Activated CD4-positive, alpha-beta T cell treated with anti-CD3 and anti-CD28 coated beads, Interleukin-2, amount 10 ng/mL, durations not matched to agents 7 days and 5 days (primary cell): ENCODE results near the gene HS6ST3. TPM values are rescaled to one million over a fixed set of nuclear protein-coding genes. Genes with fewer than 3 reads are reported as not detected.

Experiments used
- CTCF ChIA-PET: fragments of 350-600 bp; sonication (Branson Sonifier 250); formaldehyde crosslinking; loops from one replicate; lab custom pipeline; 2021; ENCODE audit warnings: antibody characterized with exemption; lab: Charles Lee
- POLR2A ChIA-PET: fragments of 350-600 bp; sonication (Branson Sonifier 250); formaldehyde crosslinking; loops from one replicate; lab custom pipeline; 2021; ENCODE audit warnings: antibody characterized with exemption; lab: Charles Lee
- DNase-seq: peaks from one replicate; pipeline ENCODE4 v3.0.0-alpha.2; 2020
- H3K27ac Mint-ChIP-seq: one replicate; pipeline ENCODE4 v1.8.0; 2021; ENCODE audit warnings: mild to moderate bottlenecking, moderate library complexity, mixed read lengths
- H3K27me3 Mint-ChIP-seq: one replicate; pipeline ENCODE4 v1.8.0; 2021; ENCODE audit warnings: mixed read lengths
- H3K36me3 Mint-ChIP-seq: one replicate; pipeline ENCODE4 v1.8.0; 2021; ENCODE audit warnings: low read depth, mixed read lengths
- H3K4me1 Mint-ChIP-seq: one replicate; pipeline ENCODE4 v1.8.0; 2021; ENCODE audit warnings: mixed read lengths
- H3K4me3 Mint-ChIP-seq: one replicate; pipeline ENCODE4 v1.8.0; 2021; ENCODE audit warnings: mild to moderate bottlenecking, moderate library complexity, mixed read lengths
- H3K9me3 Mint-ChIP-seq: one replicate; pipeline ENCODE4 v1.8.0; 2021; ENCODE audit warnings: mixed read lengths
- total RNA-seq, 2 experiments: library from RNA; stranded (reverse); gene quantifications; one replicate each; pipeline ENCODE4 v1.2.3, GENCODE V29; 2021

Gene HS6ST3
- total RNA-seq, 2 experiments from 2014 or later = not detected

DNA sequence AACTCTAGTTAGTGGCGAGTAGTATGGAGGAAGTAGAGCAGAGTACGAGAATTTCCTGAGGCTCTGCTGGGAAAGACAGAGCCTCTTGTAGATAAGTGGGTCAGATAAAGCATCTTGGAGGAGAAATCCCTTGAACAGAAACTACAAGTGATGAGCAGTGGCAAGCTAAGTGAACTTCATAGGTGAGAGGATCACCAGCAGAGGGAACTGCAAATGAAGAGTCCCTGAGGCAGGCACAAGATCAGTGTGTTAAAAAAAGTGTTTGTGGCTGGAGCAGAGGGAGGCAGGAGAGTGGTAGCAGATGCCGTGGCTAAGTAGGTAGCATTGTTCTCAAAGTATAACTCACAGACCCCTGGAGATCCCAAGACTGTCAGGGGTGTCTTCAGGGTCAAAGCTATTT lies 437.6 kb downstream of the HS6ST3 start:
- Mint-ChIP-seq H3K4me3 (no peak overlapping the region), H3K4me1 (no peaks in the 10 kb centered on the region), H3K36me3 (no peaks in the 10 kb centered on the region), H3K9me3 (peaks cover 2% of the 10 kb centered on the region), H3K27ac (no peak overlapping the region), H3K27me3 (no peaks in the 10 kb centered on the region)
- CTCF ChIA-PET = no interaction called here
- DNase-seq = no peak
- POLR2A ChIA-PET = no interaction called here

DNA sequence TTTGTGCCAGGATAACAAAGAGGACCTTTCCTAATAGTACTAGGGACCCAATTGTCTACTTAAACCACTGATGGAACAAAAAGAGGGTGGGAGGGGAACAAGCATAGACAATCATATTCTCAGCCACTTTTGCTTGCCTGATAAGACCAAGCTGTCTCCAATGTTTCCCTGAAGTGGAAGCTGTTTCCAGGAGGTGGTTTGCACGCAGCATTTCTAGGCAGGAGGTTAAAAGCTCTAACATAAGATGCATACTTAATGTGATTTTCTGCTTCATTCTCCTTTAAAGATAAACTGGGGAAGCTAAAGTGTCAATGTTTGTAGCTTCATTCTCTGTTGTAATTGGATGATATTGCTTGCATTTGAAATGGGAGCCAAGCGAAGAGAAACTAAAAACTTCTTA lies 442.9 kb downstream of the HS6ST3 start:
- CTCF ChIA-PET = no interaction called here
- POLR2A ChIA-PET = no interaction called here
- no peak for DNase-seq
- peaks cover 3% of the 10 kb centered on the region for H3K9me3 Mint-ChIP-seq
- no peaks in the 10 kb centered on the region for H3K4me1 Mint-ChIP-seq
- H3K27me3 Mint-ChIP-seq = no peaks in the 10 kb centered on the region
- H3K36me3 Mint-ChIP-seq = no peaks in the 10 kb centered on the region
- H3K27ac Mint-ChIP-seq = no peak overlapping the region
- H3K4me3 Mint-ChIP-seq = no peak overlapping the region

DNA sequence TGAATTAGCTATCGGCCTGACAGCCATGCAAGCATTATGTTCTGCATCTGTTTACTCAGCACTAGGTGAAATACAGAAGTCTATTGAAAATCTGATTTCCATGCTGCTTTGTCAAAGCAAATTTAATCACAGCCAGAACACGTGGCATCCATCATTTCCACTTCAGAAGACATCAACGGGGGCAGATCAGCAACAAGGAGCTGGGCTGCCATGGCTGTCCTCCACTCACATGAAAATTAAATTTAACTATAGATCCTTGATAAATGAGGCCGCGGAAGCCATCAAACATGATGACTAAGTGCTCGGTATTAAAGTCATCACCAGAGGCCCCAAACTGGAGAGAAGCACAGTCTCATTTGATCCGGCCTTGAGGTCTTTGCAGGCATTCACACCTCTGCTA lies 443.5 kb downstream of the HS6ST3 start:
- Mint-ChIP-seq H3K4me3 (no peak overlapping the region), H3K27me3 (no peaks in the 10 kb centered on the region), H3K27ac (no peak overlapping the region), H3K4me1 (no peaks in the 10 kb centered on the region), H3K9me3 (peaks cover 3% of the 10 kb centered on the region), H3K36me3 (no peaks in the 10 kb centered on the region)
- DNase-seq = no peak
- CTCF ChIA-PET = no interaction called here
- POLR2A ChIA-PET = no interaction called here

GRCh38 chr13:96539791-96540190 lies 449.9 kb downstream of the HS6ST3 start:
- H3K36me3 Mint-ChIP-seq = no peaks in the 10 kb centered on the region
- no peaks in the 10 kb centered on the region for H3K27me3 Mint-ChIP-seq
- DNase-seq = no peak
- no peaks in the 10 kb centered on the region for H3K4me1 Mint-ChIP-seq
- POLR2A ChIA-PET = no interaction called here
- no peak overlapping the region for H3K4me3 Mint-ChIP-seq
- H3K9me3 Mint-ChIP-seq = peaks cover 3% of the 10 kb centered on the region
- CTCF ChIA-PET = no interaction called here
- H3K27ac Mint-ChIP-seq = no peak overlapping the region

DNA sequence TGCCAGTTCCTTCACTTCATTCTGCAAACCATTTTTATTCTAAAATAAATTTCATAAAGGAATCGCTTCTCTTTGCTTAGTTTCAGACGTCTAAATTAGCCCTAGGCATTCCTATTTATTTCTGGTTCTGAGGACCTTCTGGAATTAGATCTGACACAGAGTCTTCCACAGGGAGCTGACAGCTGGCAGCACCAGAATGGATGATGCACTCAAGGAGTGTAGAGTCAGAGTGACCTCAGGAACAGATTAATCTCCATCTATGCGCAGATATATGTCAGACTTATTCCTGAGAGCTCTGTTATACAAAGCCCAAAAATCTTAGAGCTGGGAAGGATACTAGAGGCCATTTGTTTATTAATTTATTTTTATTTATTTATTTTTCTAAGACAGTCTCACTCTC lies 450.8 kb downstream of the HS6ST3 start:
- Mint-ChIP-seq H3K36me3 (no peaks in the 10 kb centered on the region), H3K4me3 (no peak overlapping the region), H3K27ac (no peak overlapping the region), H3K9me3 (no peaks in the 10 kb centered on the region), H3K27me3 (no peaks in the 10 kb centered on the region), H3K4me1 (no peaks in the 10 kb centered on the region)
- no peak for DNase-seq
- ChIA-PET CTCF (no interaction called here), POLR2A (no interaction called here)

DNA sequence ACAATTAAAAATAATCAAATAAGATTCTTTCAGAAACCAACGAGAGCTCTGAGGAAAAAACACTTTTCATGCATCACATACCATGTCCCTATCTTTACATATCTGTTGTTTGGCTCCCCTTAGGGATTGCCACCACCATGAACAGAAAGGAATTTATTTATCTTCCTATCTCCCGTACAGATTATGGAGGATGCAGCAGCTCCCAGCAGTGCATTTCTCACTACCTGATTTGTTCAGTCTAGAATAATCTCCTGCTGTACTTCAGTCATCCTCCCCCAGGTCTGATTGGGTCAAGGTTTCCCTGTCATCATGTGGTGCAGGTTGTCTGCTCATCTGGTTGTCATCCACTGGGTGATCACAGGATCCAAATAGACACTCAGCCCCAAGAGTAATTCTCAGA lies 453.1 kb downstream of the HS6ST3 start:
- POLR2A ChIA-PET = no interaction called here
- no peaks in the 10 kb centered on the region for H3K27me3 Mint-ChIP-seq
- H3K9me3 Mint-ChIP-seq = no peaks in the 10 kb centered on the region
- no peak overlapping the region for H3K4me3 Mint-ChIP-seq
- no peaks in the 10 kb centered on the region for H3K36me3 Mint-ChIP-seq
- CTCF ChIA-PET = no interaction called here
- no peaks in the 10 kb centered on the region for H3K4me1 Mint-ChIP-seq
- no peak overlapping the region for H3K27ac Mint-ChIP-seq
- DNase-seq = no peak

DNA sequence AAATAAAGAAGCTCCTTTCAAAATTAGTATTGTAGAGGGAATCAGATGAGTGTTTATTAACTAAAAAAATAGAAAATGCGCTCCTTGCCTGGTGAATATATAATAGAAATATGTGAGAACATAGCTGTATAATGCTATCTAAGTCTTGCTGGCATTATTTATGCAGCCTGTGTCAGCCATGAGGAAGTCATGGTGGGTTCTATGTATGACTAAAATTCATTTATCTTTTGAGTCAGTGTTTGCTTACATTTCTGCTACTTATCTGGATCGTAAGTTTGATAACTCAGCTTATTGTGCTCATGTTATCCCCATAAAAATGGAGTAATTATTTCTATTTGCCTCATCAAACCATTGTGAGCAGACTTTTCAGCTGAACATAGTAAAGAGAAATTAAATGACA lies 455.1 kb downstream of the HS6ST3 start:
- no peak overlapping the region for H3K27ac Mint-ChIP-seq
- H3K27me3 Mint-ChIP-seq = no peaks in the 10 kb centered on the region
- H3K4me3 Mint-ChIP-seq = no peak overlapping the region
- ChIA-PET CTCF (no interaction called here), POLR2A (no interaction called here)
- no peaks in the 10 kb centered on the region for H3K36me3 Mint-ChIP-seq
- DNase-seq = no peak
- H3K4me1 Mint-ChIP-seq = no peaks in the 10 kb centered on the region
- no peaks in the 10 kb centered on the region for H3K9me3 Mint-ChIP-seq

- Mint-ChIP-seq H3K9me3 (no peaks in the 10 kb centered on the region), H3K27ac (no peak overlapping the region), H3K27me3 (no peaks in the 10 kb centered on the region), H3K4me1 (no peaks in the 10 kb centered on the region), H3K4me3 (no peak overlapping the region), H3K36me3 (no peaks in the 10 kb centered on the region)
- CTCF ChIA-PET = no interaction called here
- POLR2A ChIA-PET = no interaction called here
- DNase-seq = no peak
Measured at GRCh38 chr13:96546463-96546862, 456.6 kb downstream of the HS6ST3 start.

- Mint-ChIP-seq H3K27ac (no peak overlapping the region), H3K4me3 (no peak overlapping the region), H3K36me3 (no peaks in the 10 kb centered on the region), H3K4me1 (no peaks in the 10 kb centered on the region), H3K9me3 (no peaks in the 10 kb centered on the region), H3K27me3 (no peaks in the 10 kb centered on the region)
- no peak for DNase-seq
- ChIA-PET CTCF (no interaction called here), POLR2A (no interaction called here)
Measured at GRCh38 chr13:96551546-96551945, 461.6 kb downstream of the HS6ST3 start.

DNA sequence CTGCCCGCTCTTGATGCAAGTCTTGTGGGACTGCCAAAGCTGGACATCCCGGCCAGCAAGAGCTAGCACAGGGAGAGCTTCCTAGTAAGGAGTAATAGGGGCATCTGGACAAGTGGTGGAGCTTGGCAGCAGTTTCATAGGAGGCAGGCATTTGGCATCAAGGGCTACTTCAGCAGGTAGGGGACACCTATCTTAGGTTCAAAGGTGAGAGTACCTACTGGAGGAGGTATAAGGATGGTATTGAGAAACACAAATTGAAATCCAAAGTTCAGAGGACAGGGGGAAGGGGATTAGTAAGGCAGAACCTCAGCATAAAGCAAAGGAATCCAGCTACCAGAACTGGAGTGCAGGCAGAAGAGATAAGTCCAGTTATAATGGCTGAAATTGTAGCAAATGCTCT lies 462.7 kb downstream of the HS6ST3 start:
- no peaks in the 10 kb centered on the region for H3K27me3 Mint-ChIP-seq
- DNase-seq = no peak
- ChIA-PET POLR2A (no interaction called here), CTCF (no interaction called here)
- no peak overlapping the region for H3K27ac Mint-ChIP-seq
- H3K9me3 Mint-ChIP-seq = no peaks in the 10 kb centered on the region
- no peak overlapping the region for H3K4me3 Mint-ChIP-seq
- H3K4me1 Mint-ChIP-seq = no peaks in the 10 kb centered on the region
- no peaks in the 10 kb centered on the region for H3K36me3 Mint-ChIP-seq

DNA sequence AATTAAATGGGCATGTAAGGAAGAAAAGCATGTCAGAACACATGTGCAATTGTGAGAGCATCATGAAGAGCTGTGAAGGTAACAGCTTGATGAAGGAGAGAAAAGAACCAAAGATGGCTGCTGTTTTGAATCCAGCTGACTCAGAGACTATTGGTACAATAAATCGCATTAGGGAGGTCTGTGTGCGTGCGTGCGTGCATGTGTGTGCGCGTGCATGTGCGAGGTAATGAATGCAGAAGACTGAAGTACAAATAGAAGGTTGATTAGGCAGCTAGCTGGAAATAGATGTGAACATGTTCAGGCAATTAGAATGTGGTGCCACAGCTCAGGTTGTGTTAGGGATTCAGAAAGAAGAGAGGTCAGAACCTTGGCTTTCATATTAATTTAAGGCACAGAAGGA lies 463.9 kb downstream of the HS6ST3 start:
- POLR2A ChIA-PET = no interaction called here
- Mint-ChIP-seq H3K36me3 (no peaks in the 10 kb centered on the region), H3K9me3 (no peaks in the 10 kb centered on the region), H3K27ac (no peak overlapping the region), H3K4me1 (no peaks in the 10 kb centered on the region), H3K27me3 (no peaks in the 10 kb centered on the region), H3K4me3 (no peak overlapping the region)
- CTCF ChIA-PET = no interaction called here
- no peak for DNase-seq

DNA sequence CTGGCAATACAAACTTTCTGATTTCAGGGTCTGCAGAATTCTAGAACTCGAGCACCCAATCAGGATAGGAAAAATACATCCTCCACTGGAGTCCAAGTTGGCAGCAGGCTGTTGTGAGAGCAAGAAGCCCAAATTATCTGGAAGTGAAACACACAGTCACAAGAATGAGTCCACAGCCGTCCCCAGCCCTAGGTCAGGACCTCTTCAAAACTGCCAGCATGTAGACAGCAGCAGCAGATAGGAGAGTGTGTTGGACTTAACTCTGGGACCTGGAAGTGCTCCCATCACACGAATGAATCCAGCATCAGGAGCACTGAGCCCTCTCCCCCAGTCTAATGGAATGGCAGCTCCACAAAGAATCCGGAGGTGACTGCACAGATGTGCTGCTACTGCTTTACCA lies 483.7 kb downstream of the HS6ST3 start:
- DNase-seq = no peak
- Mint-ChIP-seq H3K36me3 (no peaks in the 10 kb centered on the region), H3K9me3 (peaks cover 6% of the 10 kb centered on the region), H3K27ac (no peak overlapping the region), H3K4me1 (no peaks in the 10 kb centered on the region), H3K27me3 (no peaks in the 10 kb centered on the region), H3K4me3 (no peak overlapping the region)
- ChIA-PET CTCF (no interaction called here), POLR2A (no interaction called here)

DNA sequence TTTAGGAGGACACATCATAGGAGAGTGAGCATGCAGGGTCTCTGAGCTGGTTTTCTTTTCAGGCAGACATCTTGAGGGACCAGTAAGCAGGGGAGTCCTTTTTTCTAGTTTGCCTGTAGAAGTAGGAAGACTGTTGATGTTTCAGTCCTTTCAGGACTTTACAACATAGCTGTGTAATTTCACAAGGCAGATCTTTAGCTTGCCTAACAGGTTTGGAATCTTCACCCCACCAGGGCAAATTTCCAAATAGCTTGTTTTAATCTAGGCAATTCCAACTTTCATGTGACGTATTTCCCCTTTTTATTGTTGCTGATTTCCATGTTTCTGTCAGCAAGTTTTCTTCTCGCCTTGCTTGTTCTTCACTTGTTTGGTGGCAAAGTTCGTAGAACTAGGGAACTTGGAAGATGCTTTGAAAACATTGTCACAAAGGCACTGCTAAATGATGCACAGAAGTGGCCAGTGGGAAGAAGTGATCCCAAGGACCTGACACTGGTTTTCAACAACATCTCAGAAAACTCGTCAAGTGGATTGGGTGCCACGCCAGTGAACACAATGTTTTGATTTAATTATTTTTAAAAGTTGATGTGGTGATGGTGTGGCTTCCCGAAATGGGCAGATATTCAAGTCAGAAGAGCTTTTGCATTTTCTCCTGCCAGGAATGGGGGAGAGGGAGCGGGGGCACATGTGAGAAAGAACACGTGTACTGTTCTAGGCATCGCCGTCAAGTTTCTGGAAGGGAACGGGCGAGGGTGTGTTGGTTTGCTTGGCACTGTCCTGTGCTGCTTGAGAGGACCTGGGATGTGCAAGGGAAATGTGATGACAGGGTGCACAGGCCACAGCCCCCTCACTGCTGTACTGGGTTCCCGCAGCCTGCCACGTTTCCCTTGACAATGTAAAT lies 485.8 kb downstream of the HS6ST3 start:
- no peak overlapping the region for H3K27ac Mint-ChIP-seq
- no peak for DNase-seq
- no peaks in the 10 kb centered on the region for H3K36me3 Mint-ChIP-seq
- no peak overlapping the region for H3K4me3 Mint-ChIP-seq
- peaks cover 8% of the 10 kb centered on the region for H3K9me3 Mint-ChIP-seq
- CTCF ChIA-PET = no interaction called here
- H3K27me3 Mint-ChIP-seq = no peaks in the 10 kb centered on the region
- POLR2A ChIA-PET = no interaction called here
- no peaks in the 10 kb centered on the region for H3K4me1 Mint-ChIP-seq

- H3K4me3 Mint-ChIP-seq = no peak overlapping the region
- peaks cover 11% of the 10 kb centered on the region for H3K9me3 Mint-ChIP-seq
- no peak for DNase-seq
- no peaks in the 10 kb centered on the region for H3K36me3 Mint-ChIP-seq
- H3K27me3 Mint-ChIP-seq = no peaks in the 10 kb centered on the region
- H3K27ac Mint-ChIP-seq = no peak overlapping the region
- CTCF ChIA-PET = no interaction called here
- H3K4me1 Mint-ChIP-seq = no peaks in the 10 kb centered on the region
- POLR2A ChIA-PET = no interaction called here
Measured at GRCh38 chr13:96581741-96582140, 491.8 kb downstream of the HS6ST3 start.
